Fibroblast of lung (primary cell): ENCODE measurements around the gene SPRING1.

Experiments
- CTCF ChIP-seq, 2 donors: IDR thresholded peaks in 1 of 2; conservative IDR thresholded peaks in 1 of 2; 1 replicate in 1 of 2; 2 replicates in 1 of 2; pipeline ENCODE4 v1.5.1; 2011 to 2012; ENCODE audit warnings: low read length in 2 of 2, control low read depth in 1 of 2, inconsistent platforms in 1 of 2, low read depth in 1 of 2, mild to moderate bottlenecking in 1 of 2
- EZH2 ChIP-seq: IDR thresholded peaks from 2 replicates; pipeline ENCODE4 v1.5.1; 2012; ENCODE audit warnings: low read length, control low read depth, mild to moderate bottlenecking; ENCODE audit errors: missing control alignments

- TF ChIP-seq CTCF (conservative IDR thresholded peaks at IDR 0.05 in 1 of 2, IDR thresholded peaks at IDR 0.05 in 1 of 2; ENCODE audit: low read depth in 1 of 2, low read length in 2 of 2) (no peak), EZH2 (no peak)
Measured at GRCh38 chr12:116722245-116722644, 15.6 kb downstream of the SPRING1 start.
